Measurements from ENCODE around the gene ST6GALNAC5. TPM values are rescaled to one million over a fixed set of nuclear protein-coding genes. Genes with fewer than 3 reads are reported as not detected.
"Not testable (repeated sequence)": the region's sequence is repeated elsewhere in the genome, so short reads cannot be mapped to it uniquely, and the experiment has no call there.

ST6GALNAC5 gene
- total RNA-seq, 1 donor from 2014 or later, result not detected

DNA sequence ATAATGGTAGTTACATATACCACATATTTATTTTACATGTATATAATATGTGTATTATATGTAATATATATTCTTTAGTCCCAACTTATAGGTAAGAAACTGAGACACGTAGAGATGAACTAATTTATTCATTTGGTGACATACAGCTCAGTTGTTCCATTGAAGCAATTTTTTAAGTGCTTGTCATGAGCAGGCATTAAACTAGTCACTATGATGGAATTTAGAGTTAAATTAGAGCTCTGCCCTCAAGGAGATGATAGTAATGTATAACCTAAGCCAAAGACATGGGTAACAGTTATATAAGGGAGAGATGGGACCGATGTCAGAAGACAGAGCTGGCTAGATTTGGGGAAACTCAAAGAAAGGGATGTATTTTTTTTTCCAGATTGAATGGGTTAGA, 83.0 kb downstream of the ST6GALNAC5 start:
- no peaks in the 10 kb centered on the region for H3K9me3 Mint-ChIP-seq
- H3K4me1 Mint-ChIP-seq (ENCODE audit: low read depth), result no peaks in the 10 kb centered on the region
- H3K27me3 Mint-ChIP-seq (ENCODE audit: insufficient read depth), result peaks cover 4% of the 10 kb centered on the region
- no peaks in the 10 kb centered on the region for H3K36me3 Mint-ChIP-seq (ENCODE audit: low read depth)
- no peak overlapping the region for H3K4me3 Mint-ChIP-seq
- H3K27ac Mint-ChIP-seq, result no peak overlapping the region
- no peak for DNase-seq (ENCODE audit: low spot score)
- intact Hi-C loops (cut with micrococcal nuclease), result no loop called here

DNA sequence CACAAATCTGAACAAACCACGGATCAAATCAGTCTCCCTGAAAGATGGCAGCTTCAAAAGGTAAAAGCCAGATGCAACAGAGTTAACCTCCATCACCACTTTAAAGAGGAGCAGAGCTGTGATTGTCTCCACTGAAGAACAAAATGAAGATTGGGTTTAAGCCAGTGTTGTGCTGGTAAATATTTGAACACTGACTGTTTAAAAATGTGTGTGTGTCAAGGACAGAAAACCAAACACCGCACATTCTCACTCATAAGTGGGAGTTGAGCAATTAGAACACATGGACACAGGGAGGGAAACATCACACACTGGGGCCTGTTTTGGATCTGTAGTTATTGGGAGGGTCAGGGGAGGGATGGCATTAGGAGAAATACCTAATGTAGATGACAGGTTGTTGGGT, 83.9 kb downstream of the ST6GALNAC5 start:
- intact Hi-C loops (cut with micrococcal nuclease), result no loop called here
- no peaks in the 10 kb centered on the region for H3K9me3 Mint-ChIP-seq
- no peak overlapping the region for H3K4me3 Mint-ChIP-seq
- H3K27me3 Mint-ChIP-seq (ENCODE audit: insufficient read depth), result peaks cover under 1% of the 10 kb centered on the region
- H3K27ac Mint-ChIP-seq, result no peak overlapping the region
- H3K36me3 Mint-ChIP-seq (ENCODE audit: low read depth), result no peaks in the 10 kb centered on the region
- no peak for DNase-seq (ENCODE audit: low spot score)
- H3K4me1 Mint-ChIP-seq (ENCODE audit: low read depth), result no peaks in the 10 kb centered on the region

DNA sequence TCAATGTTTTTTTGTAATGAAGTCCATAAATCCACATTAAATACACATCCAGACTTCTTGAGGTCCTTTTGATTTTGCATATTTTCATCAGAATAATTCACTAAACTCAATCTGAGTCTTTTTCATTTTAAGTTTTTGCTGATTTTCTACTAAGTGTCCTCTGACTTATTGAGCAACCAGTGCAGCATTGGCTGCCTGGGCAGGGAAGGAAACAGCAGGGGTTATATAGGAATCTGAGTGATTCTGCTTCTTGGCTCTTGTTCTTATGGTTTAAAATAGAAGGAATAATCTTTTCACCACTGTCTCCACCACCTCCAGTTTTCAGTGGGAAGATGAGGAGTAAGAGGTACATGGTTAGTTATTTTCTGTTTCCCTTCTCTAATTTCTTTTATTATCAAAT, 88.4 kb downstream of the ST6GALNAC5 start:
- intact Hi-C loops (cut with micrococcal nuclease), result no loop called here
- Mint-ChIP-seq H3K4me3 (no peak overlapping the region), H3K27me3 (ENCODE audit: insufficient read depth) (no peaks in the 10 kb centered on the region), H3K9me3 (no peaks in the 10 kb centered on the region), H3K27ac (no peak overlapping the region), H3K36me3 (ENCODE audit: low read depth) (no peaks in the 10 kb centered on the region), H3K4me1 (ENCODE audit: low read depth) (no peaks in the 10 kb centered on the region)
- DNase-seq (ENCODE audit: low spot score), result no peak

DNA sequence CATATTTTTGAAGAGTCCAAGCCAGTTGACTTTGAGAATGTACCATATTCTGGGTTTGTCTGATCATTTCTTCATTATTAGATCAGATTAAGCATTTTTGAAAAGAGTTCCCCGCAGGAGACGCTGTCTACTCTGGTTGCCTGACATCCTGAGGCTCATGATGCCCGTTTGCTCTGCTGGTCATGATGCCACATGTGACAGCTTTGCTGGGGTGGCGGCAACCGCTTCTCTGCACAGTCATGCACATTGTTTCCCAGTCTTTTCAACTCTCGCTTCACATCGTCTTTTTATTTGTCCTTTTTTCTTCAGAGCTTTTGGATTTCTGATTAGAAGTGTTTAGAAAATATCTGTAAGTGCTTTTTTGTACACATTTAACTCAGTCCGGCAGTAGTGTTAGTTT, 90.7 kb downstream of the ST6GALNAC5 start:
- Mint-ChIP-seq H3K9me3 (no peaks in the 10 kb centered on the region), H3K36me3 (ENCODE audit: low read depth) (no peaks in the 10 kb centered on the region), H3K4me1 (ENCODE audit: low read depth) (no peaks in the 10 kb centered on the region), H3K27ac (no peak overlapping the region), H3K4me3 (no peak overlapping the region), H3K27me3 (ENCODE audit: insufficient read depth) (no peaks in the 10 kb centered on the region)
- intact Hi-C loops (cut with micrococcal nuclease), result no loop called here
- DNase-seq (ENCODE audit: low spot score), result no peak

DNA sequence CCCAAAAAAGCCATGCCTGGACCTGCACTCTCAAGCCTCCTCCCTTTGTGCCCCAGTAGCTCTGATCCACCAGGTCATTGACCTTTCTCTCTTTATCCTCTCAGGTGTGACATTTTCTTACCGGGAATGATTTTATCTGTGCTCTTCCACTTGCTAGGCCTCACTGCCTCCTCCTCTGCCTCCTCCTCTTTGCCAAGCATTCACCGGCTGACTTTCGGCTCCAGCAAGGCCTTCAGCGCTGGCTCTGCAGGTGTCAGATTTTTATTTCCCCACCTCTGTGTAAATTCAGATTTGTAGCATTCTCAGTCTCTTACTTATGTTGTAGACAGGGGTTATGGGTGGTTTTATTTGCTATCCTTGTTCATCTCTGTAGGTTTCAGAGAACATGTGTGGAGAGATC, 91.5 kb downstream of the ST6GALNAC5 start:
- intact Hi-C loops (cut with micrococcal nuclease), result no loop called here
- no peak overlapping the region for H3K4me3 Mint-ChIP-seq
- H3K4me1 Mint-ChIP-seq (ENCODE audit: low read depth), result no peaks in the 10 kb centered on the region
- H3K27me3 Mint-ChIP-seq (ENCODE audit: insufficient read depth), result no peaks in the 10 kb centered on the region
- no peaks in the 10 kb centered on the region for H3K9me3 Mint-ChIP-seq
- H3K27ac Mint-ChIP-seq, result no peak overlapping the region
- H3K36me3 Mint-ChIP-seq (ENCODE audit: low read depth), result no peaks in the 10 kb centered on the region
- no peak for DNase-seq (ENCODE audit: low spot score)

DNA sequence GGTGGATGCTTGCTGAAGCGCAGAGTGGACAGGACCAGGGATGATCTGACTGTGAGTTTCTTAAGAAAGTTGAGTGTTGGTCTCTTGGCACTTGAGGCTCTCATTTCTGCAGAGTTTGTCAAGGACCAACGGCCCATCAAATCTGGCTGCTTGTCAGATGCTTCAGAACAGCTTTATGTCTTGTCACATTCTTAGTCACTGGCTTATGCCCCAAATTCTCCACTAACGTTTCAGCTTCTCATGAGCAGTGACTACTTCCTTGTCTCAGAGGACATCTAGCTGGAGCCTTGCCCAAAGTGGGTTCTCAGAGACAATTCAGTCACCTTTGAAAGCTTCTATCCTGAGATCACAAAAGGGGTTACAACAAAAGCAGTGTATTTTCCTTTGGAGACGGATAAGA, 92.3 kb downstream of the ST6GALNAC5 start:
- H3K27me3 Mint-ChIP-seq (ENCODE audit: insufficient read depth), result no peaks in the 10 kb centered on the region
- H3K4me3 Mint-ChIP-seq, result no peak overlapping the region
- no peak overlapping the region for H3K27ac Mint-ChIP-seq
- no peaks in the 10 kb centered on the region for H3K4me1 Mint-ChIP-seq (ENCODE audit: low read depth)
- intact Hi-C loops (cut with micrococcal nuclease), result no loop called here
- no peaks in the 10 kb centered on the region for H3K36me3 Mint-ChIP-seq (ENCODE audit: low read depth)
- DNase-seq (ENCODE audit: low spot score), result no peak
- H3K9me3 Mint-ChIP-seq, result no peaks in the 10 kb centered on the region

DNA sequence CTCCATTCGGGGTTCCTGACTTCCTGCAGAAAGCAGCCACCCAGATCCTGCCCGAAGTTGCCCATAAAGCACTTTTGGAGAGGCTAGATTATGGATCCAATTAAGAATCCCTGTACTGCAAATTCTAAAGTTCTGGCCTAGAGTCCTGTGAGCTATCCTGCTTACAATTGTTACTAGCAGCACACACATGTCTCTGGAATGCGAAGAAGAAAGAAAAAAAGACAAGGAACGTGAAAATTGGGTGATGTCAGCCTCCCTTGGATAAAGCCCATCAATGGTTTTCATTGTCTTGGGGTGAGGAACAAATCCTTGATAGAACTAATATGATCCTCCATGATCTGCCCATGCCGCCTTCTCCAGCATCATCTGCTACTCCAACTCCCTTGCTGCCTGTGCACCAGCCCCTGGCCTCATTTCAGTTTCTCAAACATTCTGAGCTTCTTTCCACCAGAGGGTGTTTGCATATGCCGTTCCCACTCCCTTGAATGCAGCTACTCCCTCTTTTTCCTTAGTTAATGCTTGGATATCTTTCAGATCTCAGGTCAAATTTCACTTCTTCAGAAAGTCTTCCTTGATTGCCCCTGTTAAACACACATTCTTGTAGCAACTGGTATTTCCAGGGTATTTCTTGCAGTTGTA, 94.0 kb downstream of the ST6GALNAC5 start:
- Mint-ChIP-seq H3K9me3 (no peaks in the 10 kb centered on the region), H3K4me3 (no peak overlapping the region), H3K4me1 (ENCODE audit: low read depth) (no peaks in the 10 kb centered on the region), H3K36me3 (ENCODE audit: low read depth) (no peaks in the 10 kb centered on the region), H3K27me3 (ENCODE audit: insufficient read depth) (no peaks in the 10 kb centered on the region), H3K27ac (no peak overlapping the region)
- DNase-seq (ENCODE audit: low spot score), result no peak
- intact Hi-C loops (cut with micrococcal nuclease), result no loop called here

DNA sequence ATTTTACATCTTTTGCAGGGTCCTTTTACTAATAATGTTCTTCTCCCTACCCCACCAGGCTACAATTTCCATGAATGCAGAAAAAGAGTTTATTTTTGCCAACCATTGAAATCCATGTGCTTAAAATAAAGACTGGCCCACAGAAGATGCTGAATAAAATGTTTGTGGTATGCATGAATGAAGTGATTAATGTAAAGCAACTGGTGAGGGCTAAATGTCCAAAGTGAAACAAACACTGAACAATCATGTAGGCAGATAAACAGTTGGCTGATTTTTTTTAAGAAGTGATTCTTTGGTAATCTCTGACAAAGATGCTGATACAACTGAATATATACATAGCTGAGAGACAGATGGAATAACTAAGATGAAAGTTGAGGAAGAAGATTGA, 94.5 kb downstream of the ST6GALNAC5 start:
- H3K27me3 Mint-ChIP-seq (ENCODE audit: insufficient read depth), result no peaks in the 10 kb centered on the region
- no peak overlapping the region for H3K4me3 Mint-ChIP-seq
- intact Hi-C loops (cut with micrococcal nuclease), result no loop called here
- no peaks in the 10 kb centered on the region for H3K9me3 Mint-ChIP-seq
- no peak for DNase-seq (ENCODE audit: low spot score)
- H3K27ac Mint-ChIP-seq, result no peak overlapping the region
- H3K36me3 Mint-ChIP-seq (ENCODE audit: low read depth), result no peaks in the 10 kb centered on the region
- H3K4me1 Mint-ChIP-seq (ENCODE audit: low read depth), result no peaks in the 10 kb centered on the region

DNA sequence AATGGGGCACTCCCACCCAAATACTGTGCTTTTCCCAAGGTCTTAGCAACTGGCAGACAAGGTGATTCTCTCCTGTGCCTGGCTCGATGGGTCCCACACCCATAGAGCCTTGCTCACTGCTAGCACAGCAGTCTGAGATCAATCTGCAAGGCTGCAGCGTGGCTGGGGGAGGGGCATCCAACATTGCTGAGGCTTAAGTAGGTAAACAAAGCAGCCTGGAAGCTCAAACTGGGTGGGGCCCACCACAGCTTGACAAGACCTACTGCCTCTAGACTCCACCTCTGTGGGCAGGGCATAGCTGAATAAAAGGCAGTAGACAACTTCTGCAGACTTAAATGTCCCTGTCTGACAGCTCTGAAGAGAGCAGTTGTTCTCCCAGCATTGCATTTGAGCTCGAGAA, 114.0 kb downstream of the ST6GALNAC5 start:
- intact Hi-C loops (cut with micrococcal nuclease); H3K27me3 Mint-ChIP-seq (ENCODE audit: insufficient read depth); H3K9me3 Mint-ChIP-seq; H3K4me1 Mint-ChIP-seq (ENCODE audit: low read depth); H3K4me3 Mint-ChIP-seq; H3K36me3 Mint-ChIP-seq (ENCODE audit: low read depth); DNase-seq (ENCODE audit: low spot score); H3K27ac Mint-ChIP-seq: not testable (repeated sequence)

DNA sequence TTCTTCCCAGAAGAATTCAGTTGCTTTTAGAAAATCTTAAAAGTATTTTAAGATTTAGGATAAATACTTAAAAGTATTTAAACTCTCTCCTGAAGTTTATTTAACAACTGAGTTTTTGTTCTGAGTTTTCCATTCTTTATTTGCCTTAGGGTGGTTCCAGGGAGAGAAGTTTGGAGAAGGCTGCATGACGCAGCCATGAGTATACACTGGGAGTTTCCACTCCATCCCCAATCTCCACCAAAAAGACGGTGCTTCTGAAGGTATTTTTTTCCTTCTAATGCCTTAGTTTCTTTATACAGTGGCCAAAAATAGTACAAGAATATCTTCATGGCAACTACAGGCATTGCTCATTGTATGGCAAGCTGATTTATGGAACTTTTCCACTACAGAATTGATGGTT, 122.7 kb downstream of the ST6GALNAC5 start:
- intact Hi-C loops (cut with micrococcal nuclease), result no loop called here
- no peaks in the 10 kb centered on the region for H3K4me1 Mint-ChIP-seq (ENCODE audit: low read depth)
- no peak overlapping the region for H3K4me3 Mint-ChIP-seq
- no peaks in the 10 kb centered on the region for H3K9me3 Mint-ChIP-seq
- H3K27me3 Mint-ChIP-seq (ENCODE audit: insufficient read depth), result no peaks in the 10 kb centered on the region
- no peak for DNase-seq (ENCODE audit: low spot score)
- no peak overlapping the region for H3K27ac Mint-ChIP-seq
- H3K36me3 Mint-ChIP-seq (ENCODE audit: low read depth), result no peaks in the 10 kb centered on the region

DNA sequence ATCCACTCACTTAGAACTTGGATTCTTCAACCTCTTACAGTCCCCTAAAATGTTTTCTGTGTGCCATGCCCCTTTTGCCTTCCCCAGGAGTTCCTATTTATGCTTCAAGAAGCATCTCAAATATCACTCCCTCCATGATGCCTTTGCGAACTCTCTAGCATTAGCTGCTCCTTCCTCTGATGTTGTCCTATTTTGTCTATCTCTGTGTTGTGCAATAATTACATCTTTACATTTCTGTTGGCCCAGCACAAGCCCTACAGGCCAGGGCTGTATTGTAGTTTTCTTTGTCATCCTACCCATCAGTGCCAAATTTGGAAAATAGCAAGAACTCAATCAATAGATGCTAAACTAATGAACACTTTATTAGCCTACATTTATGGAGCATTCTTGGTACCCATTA, 125.8 kb downstream of the ST6GALNAC5 start:
- Mint-ChIP-seq H3K9me3 (no peaks in the 10 kb centered on the region), H3K4me3 (no peak overlapping the region), H3K27ac (no peak overlapping the region), H3K4me1 (ENCODE audit: low read depth) (no peaks in the 10 kb centered on the region), H3K27me3 (ENCODE audit: insufficient read depth) (no peaks in the 10 kb centered on the region), H3K36me3 (ENCODE audit: low read depth) (no peaks in the 10 kb centered on the region)
- intact Hi-C loops (cut with micrococcal nuclease), result no loop called here
- no peak for DNase-seq (ENCODE audit: low spot score)

DNA sequence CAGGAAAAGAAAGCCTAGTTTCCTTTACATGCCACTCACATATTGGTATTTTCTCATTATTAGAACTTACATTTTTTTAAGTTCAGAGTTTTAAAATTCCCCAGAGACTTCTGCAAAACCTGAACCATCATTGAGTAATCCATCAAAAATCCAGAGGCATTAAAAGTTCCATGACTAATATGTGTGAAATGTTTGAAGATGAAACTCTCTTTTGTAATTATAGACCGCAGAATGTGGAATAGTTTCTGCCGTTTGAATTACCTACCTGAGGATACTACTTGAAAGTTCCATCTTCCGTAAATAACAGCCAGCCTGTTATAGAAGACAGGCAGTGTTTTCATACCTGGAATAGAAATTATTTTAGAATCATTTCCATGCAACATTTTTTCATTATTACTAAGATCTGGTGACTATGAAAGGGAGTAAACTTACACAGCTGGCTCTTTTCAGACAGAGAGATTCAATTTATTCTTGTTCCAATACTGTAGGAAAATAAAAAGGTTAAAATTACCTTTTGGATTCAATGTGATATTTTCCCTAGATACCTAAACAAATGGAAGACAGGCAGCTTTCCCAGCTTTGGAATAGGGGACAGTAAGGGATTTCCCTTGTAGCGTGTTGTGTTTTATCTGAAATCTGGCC, 131.4 kb downstream of the ST6GALNAC5 start:
- H3K4me3 Mint-ChIP-seq, result no peak overlapping the region
- no peak for DNase-seq (ENCODE audit: low spot score)
- H3K27me3 Mint-ChIP-seq (ENCODE audit: insufficient read depth), result no peaks in the 10 kb centered on the region
- intact Hi-C loops (cut with micrococcal nuclease), result no loop called here
- H3K9me3 Mint-ChIP-seq, result peaks cover 5% of the 10 kb centered on the region
- H3K36me3 Mint-ChIP-seq (ENCODE audit: low read depth), result no peaks in the 10 kb centered on the region
- no peaks in the 10 kb centered on the region for H3K4me1 Mint-ChIP-seq (ENCODE audit: low read depth)
- H3K27ac Mint-ChIP-seq, result no peak overlapping the region

DNA sequence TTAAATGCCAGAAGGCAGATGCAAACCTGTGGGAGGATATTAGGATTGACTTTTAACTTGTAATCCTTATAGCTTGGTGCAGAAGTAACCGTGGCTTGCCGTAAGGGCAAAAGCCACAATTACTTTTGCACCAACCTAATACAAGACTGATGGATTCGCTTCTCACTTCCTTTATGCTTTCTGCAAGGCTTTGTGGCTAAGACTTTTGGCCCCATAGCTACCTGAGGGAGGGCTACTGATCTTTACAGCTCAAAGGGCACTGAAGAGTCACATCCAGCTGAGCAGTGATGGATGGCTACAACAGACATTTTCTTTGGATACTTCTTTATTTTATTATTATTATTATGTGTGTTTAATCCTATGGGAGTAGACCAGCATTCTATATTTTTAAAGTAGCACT, 140.4 kb downstream of the ST6GALNAC5 start:
- Mint-ChIP-seq H3K4me3 (no peak overlapping the region), H3K9me3 (peaks cover 4% of the 10 kb centered on the region), H3K4me1 (ENCODE audit: low read depth) (no peaks in the 10 kb centered on the region), H3K27ac (no peak overlapping the region), H3K27me3 (ENCODE audit: insufficient read depth) (no peaks in the 10 kb centered on the region), H3K36me3 (ENCODE audit: low read depth) (no peaks in the 10 kb centered on the region)
- intact Hi-C loops (cut with micrococcal nuclease), result no loop called here
- no peak for DNase-seq (ENCODE audit: low spot score)

DNA sequence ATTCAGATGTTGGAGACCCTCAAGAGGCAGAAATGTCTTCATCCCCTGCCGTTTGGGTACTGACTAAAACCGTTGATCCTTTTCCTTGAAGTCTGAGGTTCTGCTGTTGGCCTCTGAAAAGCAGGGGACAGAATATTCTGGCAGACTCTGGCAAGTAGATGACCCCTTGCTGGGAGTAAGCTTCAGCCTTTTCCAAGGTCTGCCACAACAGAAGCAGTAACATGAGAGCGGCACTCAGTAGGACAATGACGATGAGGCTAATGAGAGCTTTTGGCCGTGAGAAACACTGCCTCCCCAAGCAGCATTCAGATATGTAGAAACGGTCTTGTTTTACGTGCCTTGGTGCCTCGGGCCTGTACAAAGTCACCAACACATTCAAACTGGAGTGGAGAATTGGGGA, 143.7 kb downstream of the ST6GALNAC5 start:
- Mint-ChIP-seq H3K4me3 (no peak overlapping the region), H3K27me3 (ENCODE audit: insufficient read depth) (no peaks in the 10 kb centered on the region), H3K36me3 (ENCODE audit: low read depth) (no peaks in the 10 kb centered on the region), H3K9me3 (no peaks in the 10 kb centered on the region), H3K27ac (no peak overlapping the region), H3K4me1 (ENCODE audit: low read depth) (no peaks in the 10 kb centered on the region)
- no peak for DNase-seq (ENCODE audit: low spot score)
- intact Hi-C loops (cut with micrococcal nuclease), result no loop called here
